ENCODE data around the gene SPNS2. TPM values are rescaled to one million over a fixed set of nuclear protein-coding genes. Genes with fewer than 3 reads are reported as not detected.

Gene SPNS2
- total and polyA plus RNA-seq, 4 donors: 4.0 to 9.0 (median 5.2) TPM

- H3K27ac ChIP-seq (ENCODE audit: low read depth in 1 of 2, low read length in 2 of 2): no peak overlapping the region
- no peaks in the 10 kb centered on the region for H3K9me3 ChIP-seq (ENCODE audit: control insufficient read depth in 4 of 4, low read length in 3 of 4)
- no peak for DNase-seq (ENCODE audit: low spot score)
- WGBS: 84% methylated on average over 19 of the region's 19 CpGs
- H3K4me3 ChIP-seq (ENCODE audit: low read depth in 1 of 3, low read length in 3 of 3): no peak overlapping the region
- no peak overlapping the region for H3K9ac ChIP-seq (ENCODE audit: low read depth in 1 of 2, low read length in 2 of 2)
- no peaks in the 10 kb centered on the region for H3K27me3 ChIP-seq (ENCODE audit: control insufficient read depth in 4 of 4, insufficient read depth in 4 of 4, low read length in 3 of 4)
- no peak for TF ChIP-seq EGR1 (IDR thresholded peaks at IDR 0.05; ENCODE audit: low read depth in 2 of 2)
- TF ChIP-seq YY1 (IDR thresholded peaks at IDR 0.05): no peak
- peaks cover 0 to 23% (median 19%) of the 10 kb centered on the region in 4 donors for H3K4me1 ChIP-seq (ENCODE audit: control insufficient read depth in 4 of 4, insufficient read depth in 4 of 4, low read length in 3 of 4)
- no peaks in the 10 kb centered on the region for H3K36me3 ChIP-seq (ENCODE audit: control insufficient read depth in 4 of 4, insufficient read depth in 3 of 4, low read depth in 1 of 4, low read length in 3 of 4)
These were observed 22.1 kb upstream of the SPNS2 start for GRCh38 chr17:4476511-4477070.

- H3K27ac ChIP-seq (ENCODE audit: low read depth in 1 of 2, low read length in 2 of 2): no peak overlapping the region
- H3K4me1 ChIP-seq (ENCODE audit: control insufficient read depth in 4 of 4, insufficient read depth in 4 of 4, low read length in 3 of 4): peaks cover 0 to 24% (median 19%) of the 10 kb centered on the region in 4 donors
- no peak overlapping the region for H3K9ac ChIP-seq (ENCODE audit: low read depth in 1 of 2, low read length in 2 of 2)
- WGBS: 86% methylated on average over 10 of the region's 10 CpGs
- no peaks in the 10 kb centered on the region for H3K9me3 ChIP-seq (ENCODE audit: control insufficient read depth in 4 of 4, low read length in 3 of 4)
- no peak overlapping the region for H3K4me3 ChIP-seq (ENCODE audit: low read depth in 1 of 3, low read length in 3 of 3)
- DNase-seq (ENCODE audit: low spot score): no peak
- TF ChIP-seq FOXA1 (IDR thresholded peaks at IDR 0.05) (no peak), MAX (IDR thresholded peaks at IDR 0.05) (no peak), YY1 (IDR thresholded peaks at IDR 0.05) (no peak), EGR1 (IDR thresholded peaks at IDR 0.05; ENCODE audit: low read depth in 2 of 2) (no peak), JUND (IDR thresholded peaks at IDR 0.05) (no peak), FOXA2 (IDR thresholded peaks at IDR 0.05) (no peak), RAD21 (IDR thresholded peaks at IDR 0.05) (no peak), SP1 (IDR thresholded peaks at IDR 0.05) (no peak), ZBTB33 (IDR thresholded peaks at IDR 0.05) (no peak), GABPA (IDR thresholded peaks at IDR 0.05 in 1 of 2, conservative IDR thresholded peaks at IDR 0.05 in 1 of 2) (no peak), NR2F2 (IDR thresholded peaks at IDR 0.05) (no peak), HNF4G (IDR thresholded peaks at IDR 0.05) (no peak), TAF1 (conservative IDR thresholded peaks at IDR 0.05) (no peak), ATF3 (IDR thresholded peaks at IDR 0.05) (no peak), REST (IDR thresholded peaks at IDR 0.05) (no peak), HNF4A (conservative IDR thresholded peaks at IDR 0.05) (no peak), RXRA (IDR thresholded peaks at IDR 0.05) (no peak), CTCF (IDR thresholded peaks at IDR 0.05; ENCODE audit: low read depth, low read length, missing input control) (no peak)
- H3K36me3 ChIP-seq (ENCODE audit: control insufficient read depth in 4 of 4, insufficient read depth in 3 of 4, low read depth in 1 of 4, low read length in 3 of 4): no peaks in the 10 kb centered on the region
- no peaks in the 10 kb centered on the region for H3K27me3 ChIP-seq (ENCODE audit: control insufficient read depth in 4 of 4, insufficient read depth in 4 of 4, low read length in 3 of 4)
These were observed 21.4 kb upstream of the SPNS2 start for GRCh38 chr17:4477255-4477791.

Measured in liver (tissue), 9 donors.